ENCODE results near the gene PPIL1. TPM values are rescaled to one million over a fixed set of nuclear protein-coding genes. Genes with fewer than 3 reads are reported as not detected.
A peak's percentile ranks its signal among the peaks of the same experiment; 100 is the strongest.

PPIL1 gene
- total RNA-seq, 1 experiment from 2014 or later = 64.2 TPM

DNA sequence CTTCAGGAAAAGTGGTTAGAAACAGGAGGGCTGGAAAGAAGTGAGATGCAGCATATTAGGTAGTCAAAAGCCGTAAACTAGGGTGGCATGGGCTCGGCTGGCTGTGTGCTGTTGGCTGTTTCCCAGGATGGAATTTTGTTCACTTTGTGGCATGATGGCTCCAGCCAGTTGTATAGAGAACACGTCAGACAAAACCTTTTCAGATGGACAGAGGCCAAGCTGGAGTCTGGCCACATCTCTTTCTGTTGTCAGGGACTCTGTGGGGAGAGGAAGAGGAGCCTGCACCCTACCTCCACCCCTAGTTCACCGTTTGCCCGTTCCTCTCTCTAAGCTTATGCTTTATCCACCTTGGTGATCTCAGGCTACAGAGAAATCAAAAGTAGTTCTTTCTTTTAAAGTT is 33.2 kb upstream of the PPIL1 start:
- H3K4me1 Mint-ChIP-seq = no peaks in the 10 kb centered on the region
- H3K36me3 Mint-ChIP-seq = peaks cover 2% of the 10 kb centered on the region; the same call in 1 of the 2 replicates
- ATAC-seq (peak; percentile 46; the same call in 1 of the 2 replicates), DNase-seq (ENCODE audit: low spot score) (no peak)
- CTCF ChIA-PET = interaction anchor here (0.6 to 1.5 kb wide), 2 partner anchors 18 to 23 kb away, joined by 3 to 4 read pairs; no protein-coding TSS in a partner anchor
- no peak overlapping the region for H3K4me3 Mint-ChIP-seq
- no peaks in the 10 kb centered on the region for H3K9me3 Mint-ChIP-seq
- H3K27me3 Mint-ChIP-seq (ENCODE audit: low read depth) = no peaks in the 10 kb centered on the region
- no peak for TF ChIP-seq ESRRA (CRISPR knock-in tag; IDR thresholded peaks at IDR 0.05; ENCODE audit: borderline replicate concordance)
- no peak for TF ChIP-seq TEAD1 (CRISPR knock-in tag; IDR thresholded peaks at IDR 0.05)
- TF ChIP-seq, protein P1, sequence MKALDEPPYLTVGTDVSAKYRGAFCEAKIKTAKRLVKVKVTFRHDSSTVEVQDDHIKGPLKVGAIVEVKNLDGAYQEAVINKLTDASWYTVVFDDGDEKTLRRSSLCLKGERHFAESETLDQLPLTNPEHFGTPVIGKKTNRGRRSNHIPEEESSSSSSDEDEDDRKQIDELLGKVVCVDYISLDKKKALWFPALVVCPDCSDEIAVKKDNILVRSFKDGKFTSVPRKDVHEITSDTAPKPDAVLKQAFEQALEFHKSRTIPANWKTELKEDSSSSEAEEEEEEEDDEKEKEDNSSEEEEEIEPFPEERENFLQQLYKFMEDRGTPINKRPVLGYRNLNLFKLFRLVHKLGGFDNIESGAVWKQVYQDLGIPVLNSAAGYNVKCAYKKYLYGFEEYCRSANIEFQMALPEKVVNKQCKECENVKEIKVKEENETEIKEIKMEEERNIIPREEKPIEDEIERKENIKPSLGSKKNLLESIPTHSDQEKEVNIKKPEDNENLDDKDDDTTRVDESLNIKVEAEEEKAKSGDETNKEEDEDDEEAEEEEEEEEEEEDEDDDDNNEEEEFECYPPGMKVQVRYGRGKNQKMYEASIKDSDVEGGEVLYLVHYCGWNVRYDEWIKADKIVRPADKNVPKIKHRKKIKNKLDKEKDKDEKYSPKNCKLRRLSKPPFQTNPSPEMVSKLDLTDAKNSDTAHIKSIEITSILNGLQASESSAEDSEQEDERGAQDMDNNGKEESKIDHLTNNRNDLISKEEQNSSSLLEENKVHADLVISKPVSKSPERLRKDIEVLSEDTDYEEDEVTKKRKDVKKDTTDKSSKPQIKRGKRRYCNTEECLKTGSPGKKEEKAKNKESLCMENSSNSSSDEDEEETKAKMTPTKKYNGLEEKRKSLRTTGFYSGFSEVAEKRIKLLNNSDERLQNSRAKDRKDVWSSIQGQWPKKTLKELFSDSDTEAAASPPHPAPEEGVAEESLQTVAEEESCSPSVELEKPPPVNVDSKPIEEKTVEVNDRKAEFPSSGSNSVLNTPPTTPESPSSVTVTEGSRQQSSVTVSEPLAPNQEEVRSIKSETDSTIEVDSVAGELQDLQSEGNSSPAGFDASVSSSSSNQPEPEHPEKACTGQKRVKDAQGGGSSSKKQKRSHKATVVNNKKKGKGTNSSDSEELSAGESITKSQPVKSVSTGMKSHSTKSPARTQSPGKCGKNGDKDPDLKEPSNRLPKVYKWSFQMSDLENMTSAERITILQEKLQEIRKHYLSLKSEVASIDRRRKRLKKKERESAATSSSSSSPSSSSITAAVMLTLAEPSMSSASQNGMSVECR (CRISPR knock-in tag; IDR thresholded peaks at IDR 0.05; ENCODE audit: borderline replicate concordance) = no peak
- TF ChIP-seq, protein P2, sequence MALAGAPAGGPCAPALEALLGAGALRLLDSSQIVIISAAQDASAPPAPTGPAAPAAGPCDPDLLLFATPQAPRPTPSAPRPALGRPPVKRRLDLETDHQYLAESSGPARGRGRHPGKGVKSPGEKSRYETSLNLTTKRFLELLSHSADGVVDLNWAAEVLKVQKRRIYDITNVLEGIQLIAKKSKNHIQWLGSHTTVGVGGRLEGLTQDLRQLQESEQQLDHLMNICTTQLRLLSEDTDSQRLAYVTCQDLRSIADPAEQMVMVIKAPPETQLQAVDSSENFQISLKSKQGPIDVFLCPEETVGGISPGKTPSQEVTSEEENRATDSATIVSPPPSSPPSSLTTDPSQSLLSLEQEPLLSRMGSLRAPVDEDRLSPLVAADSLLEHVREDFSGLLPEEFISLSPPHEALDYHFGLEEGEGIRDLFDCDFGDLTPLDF (CRISPR knock-in tag; IDR thresholded peaks at IDR 0.05) = no peak
- POLR2A ChIA-PET = no interaction called here
- H3K27ac Mint-ChIP-seq = no peak overlapping the region

DNA sequence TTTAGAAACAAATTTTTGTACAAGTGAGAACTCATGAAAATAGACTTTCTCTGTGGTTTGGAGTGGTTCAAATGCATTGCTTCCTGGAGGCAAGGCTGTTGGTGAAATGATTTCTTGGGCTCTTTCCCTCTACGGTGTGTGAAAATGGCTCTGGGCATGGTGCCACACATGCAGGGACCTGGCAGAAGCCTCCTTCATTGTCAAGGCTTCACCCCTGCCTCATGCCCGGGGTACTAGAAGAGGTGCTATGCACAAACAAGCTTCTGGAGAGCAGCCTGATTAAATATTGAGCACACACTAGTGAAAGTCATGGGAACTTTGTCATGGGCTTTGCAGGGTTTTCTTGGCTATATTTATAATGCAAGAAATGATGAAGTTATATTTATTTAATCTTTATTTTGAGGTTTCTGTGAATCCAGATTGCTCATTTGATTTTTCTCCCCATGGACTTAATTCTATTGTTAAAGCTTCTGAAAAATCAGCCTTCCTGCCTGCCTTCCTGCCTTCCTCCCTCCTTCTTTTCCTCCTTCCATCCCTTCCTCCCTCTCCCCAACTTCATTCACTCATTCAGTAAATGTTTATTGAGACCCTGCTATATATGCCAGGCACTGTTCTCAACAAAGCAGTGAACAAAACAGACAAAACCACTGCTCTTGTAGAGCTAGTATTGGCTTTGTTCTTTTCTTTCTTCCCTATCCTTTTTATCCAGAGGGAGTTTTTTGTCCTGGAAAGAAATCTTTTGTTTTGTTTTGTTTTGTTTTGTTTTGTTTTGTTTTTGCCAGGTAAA is 32.1 kb upstream of the PPIL1 start:
- no peaks in the 10 kb centered on the region for H3K27me3 Mint-ChIP-seq (ENCODE audit: low read depth)
- no peak for ATAC-seq
- no peak overlapping the region for H3K4me3 Mint-ChIP-seq
- CTCF ChIA-PET = interaction anchor here (0.8 to 1.5 kb wide), 2 partner anchors 21 to 124 kb away, joined by 3 to 4 read pairs; no protein-coding TSS in a partner anchor
- POLR2A ChIA-PET = no interaction called here
- no peaks in the 10 kb centered on the region for H3K4me1 Mint-ChIP-seq
- DNase-seq (ENCODE audit: low spot score) = no peak
- H3K9me3 Mint-ChIP-seq = no peaks in the 10 kb centered on the region
- TF ChIP-seq, protein P3, sequence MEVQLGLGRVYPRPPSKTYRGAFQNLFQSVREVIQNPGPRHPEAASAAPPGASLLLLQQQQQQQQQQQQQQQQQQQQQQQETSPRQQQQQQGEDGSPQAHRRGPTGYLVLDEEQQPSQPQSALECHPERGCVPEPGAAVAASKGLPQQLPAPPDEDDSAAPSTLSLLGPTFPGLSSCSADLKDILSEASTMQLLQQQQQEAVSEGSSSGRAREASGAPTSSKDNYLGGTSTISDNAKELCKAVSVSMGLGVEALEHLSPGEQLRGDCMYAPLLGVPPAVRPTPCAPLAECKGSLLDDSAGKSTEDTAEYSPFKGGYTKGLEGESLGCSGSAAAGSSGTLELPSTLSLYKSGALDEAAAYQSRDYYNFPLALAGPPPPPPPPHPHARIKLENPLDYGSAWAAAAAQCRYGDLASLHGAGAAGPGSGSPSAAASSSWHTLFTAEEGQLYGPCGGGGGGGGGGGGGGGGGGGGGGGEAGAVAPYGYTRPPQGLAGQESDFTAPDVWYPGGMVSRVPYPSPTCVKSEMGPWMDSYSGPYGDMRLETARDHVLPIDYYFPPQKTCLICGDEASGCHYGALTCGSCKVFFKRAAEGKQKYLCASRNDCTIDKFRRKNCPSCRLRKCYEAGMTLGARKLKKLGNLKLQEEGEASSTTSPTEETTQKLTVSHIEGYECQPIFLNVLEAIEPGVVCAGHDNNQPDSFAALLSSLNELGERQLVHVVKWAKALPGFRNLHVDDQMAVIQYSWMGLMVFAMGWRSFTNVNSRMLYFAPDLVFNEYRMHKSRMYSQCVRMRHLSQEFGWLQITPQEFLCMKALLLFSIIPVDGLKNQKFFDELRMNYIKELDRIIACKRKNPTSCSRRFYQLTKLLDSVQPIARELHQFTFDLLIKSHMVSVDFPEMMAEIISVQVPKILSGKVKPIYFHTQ (CRISPR knock-in tag; IDR thresholded peaks at IDR 0.05) = no peak
- TF ChIP-seq, protein P4, sequence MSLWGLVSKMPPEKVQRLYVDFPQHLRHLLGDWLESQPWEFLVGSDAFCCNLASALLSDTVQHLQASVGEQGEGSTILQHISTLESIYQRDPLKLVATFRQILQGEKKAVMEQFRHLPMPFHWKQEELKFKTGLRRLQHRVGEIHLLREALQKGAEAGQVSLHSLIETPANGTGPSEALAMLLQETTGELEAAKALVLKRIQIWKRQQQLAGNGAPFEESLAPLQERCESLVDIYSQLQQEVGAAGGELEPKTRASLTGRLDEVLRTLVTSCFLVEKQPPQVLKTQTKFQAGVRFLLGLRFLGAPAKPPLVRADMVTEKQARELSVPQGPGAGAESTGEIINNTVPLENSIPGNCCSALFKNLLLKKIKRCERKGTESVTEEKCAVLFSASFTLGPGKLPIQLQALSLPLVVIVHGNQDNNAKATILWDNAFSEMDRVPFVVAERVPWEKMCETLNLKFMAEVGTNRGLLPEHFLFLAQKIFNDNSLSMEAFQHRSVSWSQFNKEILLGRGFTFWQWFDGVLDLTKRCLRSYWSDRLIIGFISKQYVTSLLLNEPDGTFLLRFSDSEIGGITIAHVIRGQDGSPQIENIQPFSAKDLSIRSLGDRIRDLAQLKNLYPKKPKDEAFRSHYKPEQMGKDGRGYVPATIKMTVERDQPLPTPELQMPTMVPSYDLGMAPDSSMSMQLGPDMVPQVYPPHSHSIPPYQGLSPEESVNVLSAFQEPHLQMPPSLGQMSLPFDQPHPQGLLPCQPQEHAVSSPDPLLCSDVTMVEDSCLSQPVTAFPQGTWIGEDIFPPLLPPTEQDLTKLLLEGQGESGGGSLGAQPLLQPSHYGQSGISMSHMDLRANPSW (CRISPR knock-in tag; conservative IDR thresholded peaks at IDR 0.05; ENCODE audit: low read depth) = no peak
- TF ChIP-seq, protein P5, sequence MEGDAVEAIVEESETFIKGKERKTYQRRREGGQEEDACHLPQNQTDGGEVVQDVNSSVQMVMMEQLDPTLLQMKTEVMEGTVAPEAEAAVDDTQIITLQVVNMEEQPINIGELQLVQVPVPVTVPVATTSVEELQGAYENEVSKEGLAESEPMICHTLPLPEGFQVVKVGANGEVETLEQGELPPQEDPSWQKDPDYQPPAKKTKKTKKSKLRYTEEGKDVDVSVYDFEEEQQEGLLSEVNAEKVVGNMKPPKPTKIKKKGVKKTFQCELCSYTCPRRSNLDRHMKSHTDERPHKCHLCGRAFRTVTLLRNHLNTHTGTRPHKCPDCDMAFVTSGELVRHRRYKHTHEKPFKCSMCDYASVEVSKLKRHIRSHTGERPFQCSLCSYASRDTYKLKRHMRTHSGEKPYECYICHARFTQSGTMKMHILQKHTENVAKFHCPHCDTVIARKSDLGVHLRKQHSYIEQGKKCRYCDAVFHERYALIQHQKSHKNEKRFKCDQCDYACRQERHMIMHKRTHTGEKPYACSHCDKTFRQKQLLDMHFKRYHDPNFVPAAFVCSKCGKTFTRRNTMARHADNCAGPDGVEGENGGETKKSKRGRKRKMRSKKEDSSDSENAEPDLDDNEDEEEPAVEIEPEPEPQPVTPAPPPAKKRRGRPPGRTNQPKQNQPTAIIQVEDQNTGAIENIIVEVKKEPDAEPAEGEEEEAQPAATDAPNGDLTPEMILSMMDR (IDR thresholded peaks at IDR 0.05) = no peak
- TF ChIP-seq NFATC4 (CRISPR knock-in tag; IDR thresholded peaks at IDR 0.05) = no peak
- TF ChIP-seq ZNF416 (CRISPR knock-in tag; IDR thresholded peaks at IDR 0.05) = no peak
- no peak for TF ChIP-seq EMX1 (CRISPR knock-in tag; IDR thresholded peaks at IDR 0.05)
- TF ChIP-seq IRF2 (CRISPR knock-in tag; IDR thresholded peaks at IDR 0.05; ENCODE audit: borderline replicate concordance, low read depth) = no peak
- no peak for TF ChIP-seq GABPB1 (CRISPR knock-in tag; IDR thresholded peaks at IDR 0.05)
- TF ChIP-seq FOXP1 (CRISPR knock-in tag; IDR thresholded peaks at IDR 0.05; ENCODE audit: borderline replicate concordance) = no peak
- no peak for TF ChIP-seq OVOL2 (CRISPR knock-in tag; IDR thresholded peaks at IDR 0.05; ENCODE audit: borderline replicate concordance)
- TF ChIP-seq FOXJ3 (CRISPR knock-in tag; IDR thresholded peaks at IDR 0.05; ENCODE audit: borderline replicate concordance) = no peak
- no peak for TF ChIP-seq ATF1 (CRISPR knock-in tag; IDR thresholded peaks at IDR 0.05)
- TF ChIP-seq, protein P6, sequence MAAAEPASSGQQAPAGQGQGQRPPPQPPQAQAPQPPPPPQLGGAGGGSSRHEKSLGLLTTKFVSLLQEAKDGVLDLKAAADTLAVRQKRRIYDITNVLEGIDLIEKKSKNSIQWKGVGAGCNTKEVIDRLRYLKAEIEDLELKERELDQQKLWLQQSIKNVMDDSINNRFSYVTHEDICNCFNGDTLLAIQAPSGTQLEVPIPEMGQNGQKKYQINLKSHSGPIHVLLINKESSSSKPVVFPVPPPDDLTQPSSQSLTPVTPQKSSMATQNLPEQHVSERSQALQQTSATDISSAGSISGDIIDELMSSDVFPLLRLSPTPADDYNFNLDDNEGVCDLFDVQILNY (CRISPR knock-in tag; IDR thresholded peaks at IDR 0.05) = no peak
- TF ChIP-seq ZNF671 (CRISPR knock-in tag; IDR thresholded peaks at IDR 0.05) = no peak
- H3K27ac Mint-ChIP-seq = no peak overlapping the region
- peaks cover 4% of the 10 kb centered on the region; the same call in 1 of the 2 replicates for H3K36me3 Mint-ChIP-seq
